Daoy (cell line): ENCODE measurements around the gene DCAF11. TPM values are rescaled to one million over a fixed set of nuclear protein-coding genes. Genes with fewer than 3 reads are reported as not detected.
A peak's percentile ranks its signal among the peaks of the same experiment; 100 is the strongest.

Experiments
- DNase-seq: peaks from one replicate; pipeline ENCODE4 v3.0.0-alpha.2; 2015; ENCODE audit warnings: low read depth
- total RNA-seq: library from RNA; depleted of rRNA; stranded (reverse); fragments of >200 nt; shearing (Covaris generic); gene quantifications from 2 replicates; pipeline ENCODE4 v1.2.3, GENCODE V29; 2014; rRNA removed

DCAF11 gene
- total RNA-seq, 1 experiment from 2014 or later, result 68.9 TPM

DNA sequence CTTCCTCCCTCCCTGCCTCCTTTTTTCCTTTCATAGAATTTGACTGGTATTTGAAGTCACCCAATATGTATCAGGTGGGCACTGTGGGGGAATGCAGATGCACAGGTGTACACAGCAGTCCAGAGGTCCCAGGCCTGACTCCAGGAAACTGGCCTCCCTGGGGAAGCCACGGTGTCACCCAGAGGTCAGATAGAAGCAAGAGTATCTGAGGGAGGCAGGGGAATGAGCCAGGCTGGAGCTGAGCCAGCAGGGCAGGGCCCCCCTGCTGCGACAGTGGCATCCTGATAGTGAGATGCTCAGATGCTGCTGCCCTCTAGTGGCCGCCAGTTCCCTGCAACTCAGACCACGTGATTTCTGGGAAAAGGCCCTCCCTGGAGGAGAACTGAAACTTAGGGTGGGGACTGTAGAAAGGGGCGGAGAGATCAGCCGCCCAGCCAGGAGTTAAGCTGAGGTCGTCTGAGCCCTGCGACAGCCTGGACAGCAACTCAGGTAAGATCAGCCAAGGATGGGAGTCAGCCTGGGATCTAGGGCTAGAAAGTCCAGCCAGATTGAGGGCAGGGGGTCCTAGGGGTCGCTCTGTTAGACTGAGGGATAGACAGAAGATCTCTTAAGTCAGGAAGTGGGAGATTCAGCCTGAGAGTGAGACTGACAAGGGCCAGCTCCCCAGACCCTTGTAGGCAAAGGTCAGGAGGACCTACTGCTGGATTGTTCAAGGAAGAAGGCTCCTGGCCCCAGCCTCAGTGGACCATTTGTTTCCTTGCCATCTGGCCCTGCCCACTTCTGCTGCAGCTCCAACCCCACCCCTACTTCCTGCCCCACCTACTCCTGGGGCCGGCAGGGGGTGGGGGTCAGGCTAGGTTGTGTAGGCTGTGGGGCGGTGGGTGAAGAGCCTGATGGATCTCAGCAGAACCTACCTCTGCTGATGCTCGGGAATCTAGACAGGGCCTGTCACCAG lies 46.5 kb downstream of the DCAF11 start, which contains the start of gene IRF9:
TSS of gene IRF9 (plus strand) at position 416 of the 955 bp plus-strand sequence. CDS start 880 bp downstream, outside the sequence.
- DNase-seq, result peak; percentile 97

DNA sequence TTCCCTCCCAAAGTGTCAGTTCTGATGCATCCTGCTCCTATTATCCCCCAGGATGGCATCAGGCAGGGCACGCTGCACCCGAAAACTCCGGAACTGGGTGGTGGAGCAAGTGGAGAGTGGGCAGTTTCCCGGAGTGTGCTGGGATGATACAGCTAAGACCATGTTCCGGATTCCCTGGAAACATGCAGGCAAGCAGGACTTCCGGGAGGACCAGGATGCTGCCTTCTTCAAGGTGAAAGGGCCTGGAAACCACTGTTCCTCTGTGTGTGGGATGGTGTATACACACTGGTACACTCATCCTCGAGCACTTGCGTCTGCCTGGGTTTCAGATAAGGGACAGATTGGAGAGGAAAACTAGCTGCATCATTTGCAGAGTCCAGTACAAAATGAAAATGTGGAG lies 47.5 kb downstream of the DCAF11 start:
- DNase-seq, result no peak

GRCh38 chr14:24164518-24164991 lies 50.0 kb downstream of the DCAF11 start:
- no peak for DNase-seq

DNA sequence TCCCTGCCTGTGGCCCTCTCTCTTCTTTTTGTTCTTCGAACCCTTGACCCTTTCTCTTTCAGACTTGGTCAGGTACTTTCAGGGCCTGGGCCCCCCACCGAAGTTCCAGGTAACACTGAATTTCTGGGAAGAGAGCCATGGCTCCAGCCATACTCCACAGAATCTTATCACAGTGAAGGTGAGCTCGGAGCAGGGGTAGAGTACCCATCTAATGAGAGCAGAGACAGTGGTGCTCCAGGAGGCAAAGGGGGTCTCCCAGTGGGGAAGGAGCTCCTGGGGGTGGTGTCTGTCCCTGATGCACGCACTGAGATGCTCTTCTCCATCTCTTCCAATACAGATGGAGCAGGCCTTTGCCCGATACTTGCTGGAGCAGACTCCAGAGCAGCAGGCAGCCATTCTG lies 51.2 kb downstream of the DCAF11 start:
- DNase-seq, result no peak

DNA sequence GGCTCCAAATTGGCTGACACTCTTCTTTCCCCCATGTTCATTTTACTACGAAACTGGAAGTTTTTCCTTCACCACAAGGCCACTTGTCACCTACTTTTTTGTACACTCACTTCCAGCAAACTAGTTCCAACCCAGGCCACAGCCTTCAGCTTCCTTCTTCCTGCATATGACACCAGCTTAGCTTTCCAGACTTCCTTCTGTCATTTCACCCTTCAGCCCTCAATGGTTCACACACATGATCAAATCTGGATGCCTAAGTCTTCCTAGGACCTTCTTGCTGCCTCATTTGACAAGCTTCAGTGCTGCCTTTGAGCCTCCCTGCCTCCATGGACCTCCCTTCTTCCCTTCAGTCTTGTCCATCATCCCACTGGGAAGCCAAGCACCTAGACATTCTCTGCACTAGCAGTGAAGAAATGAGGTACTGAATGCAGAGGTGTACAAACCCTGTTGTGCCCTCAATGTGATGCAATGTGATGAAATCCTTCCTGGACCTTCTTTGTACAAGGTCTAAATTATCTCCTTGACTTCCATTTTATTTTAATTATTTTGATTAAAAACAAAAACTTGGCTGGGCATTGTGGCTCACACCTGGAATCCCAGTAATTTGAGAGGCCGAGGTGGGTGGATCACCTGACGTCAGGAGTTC lies 53.0 kb downstream of the DCAF11 start:
- DNase-seq, result no peak

- DNase-seq, result no peak
These were observed 57.1 kb downstream of the DCAF11 start, which contains the start of gene REC8 for GRCh38 chr14:24171422-24172260. Gene REC8, plus strand, starts transcription at chr14:24172080. Its CDS starts 473 bp downstream, at chr14:24172553.

- DNase-seq, result no peak
These were observed 57.8 kb downstream of the DCAF11 start for GRCh38 chr14:24172261-24172860.

GRCh38 chr14:24172871-24173281 lies 58.3 kb downstream of the DCAF11 start:
- no peak for DNase-seq

Other genes with a start within 250 kb of the DCAF11 start
- 32.0 and 52.7 TPM in 2 replicates for gene DHRS4, start 161.0 kb upstream of the DCAF11 start, total RNA-seq
- gene DHRS4L2, start 125.8 kb upstream of the DCAF11 start, total RNA-seq, result 10.7 and 18.7 TPM in 2 replicates
- gene CARMIL3, start 62.8 kb upstream of the DCAF11 start, total RNA-seq, result under 0.01 TPM in 1 of 2 replicates, not detected in the other
- gene CPNE6, start 43.2 kb upstream of the DCAF11 start, total RNA-seq, result not detected in 2 replicates
- gene PCK2, start 20.5 kb upstream of the DCAF11 start, total RNA-seq, result 6.6 and 12.6 TPM in 2 replicates
- 3.1 and 5.9 TPM in 2 replicates for gene NRL, start 172 bp downstream of the DCAF11 start, total RNA-seq
- 2.7 TPM in 1 of 2 replicates, not detected in the other for gene FITM1, start 15.9 kb downstream of the DCAF11 start, total RNA-seq
- 191 and 208 TPM in 2 replicates for gene PSME1, start 21.4 kb downstream of the DCAF11 start, total RNA-seq
- gene EMC9, start 26.8 kb downstream of the DCAF11 start, total RNA-seq, result 25.4 and 46.5 TPM in 2 replicates
- gene PSME2, start 31.8 kb downstream of the DCAF11 start, total RNA-seq, result 241 and 245 TPM in 2 replicates
- gene RNF31, start 32.7 kb downstream of the DCAF11 start, total RNA-seq, result 49.7 and 68.1 TPM in 2 replicates
- gene IRF9, start 46.5 kb downstream of the DCAF11 start, total RNA-seq, result 7.9 and 25.5 TPM in 2 replicates
- gene REC8, start 57.3 kb downstream of the DCAF11 start, total RNA-seq, result not detected in 2 replicates
- gene IPO4, start 74.0 kb downstream of the DCAF11 start, total RNA-seq, result 165 and 275 TPM in 2 replicates
- gene TM9SF1, start 80.7 kb downstream of the DCAF11 start, total RNA-seq, result 91.9 and 98.7 TPM in 2 replicates
- gene TSSK4, start 90.9 kb downstream of the DCAF11 start, total RNA-seq, result not detected in 2 replicates
- gene CHMP4A, start 98.7 kb downstream of the DCAF11 start, total RNA-seq, result 60.1 and 89.8 TPM in 2 replicates
- 12.7 and 18.9 TPM in 2 replicates for gene MDP1, start 101.3 kb downstream of the DCAF11 start, total RNA-seq
- 308 and 348 TPM in 2 replicates for gene NEDD8, start 117.6 kb downstream of the DCAF11 start, total RNA-seq
- gene GMPR2, start 118.2 kb downstream of the DCAF11 start, total RNA-seq, result 83.3 and 112 TPM in 2 replicates
- gene TINF2, start 127.8 kb downstream of the DCAF11 start, total RNA-seq, result 34.6 and 48.3 TPM in 2 replicates
- gene TGM1, start 148.4 kb downstream of the DCAF11 start, total RNA-seq, result 0.69 and 2.6 TPM in 2 replicates
- gene RABGGTA, start 156.8 kb downstream of the DCAF11 start, total RNA-seq, result 21.5 and 22.1 TPM in 2 replicates
- gene DHRS1, start 185.0 kb downstream of the DCAF11 start, total RNA-seq, result 1.7 and 4.9 TPM in 2 replicates
- gene NOP9, start 185.1 kb downstream of the DCAF11 start, total RNA-seq, result 15.8 and 17.1 TPM in 2 replicates
- 0.06 TPM in 1 of 2 replicates, not detected in the other for gene CIDEB, start 193.2 kb downstream of the DCAF11 start, total RNA-seq
- 6.9 and 16.7 TPM in 2 replicates for gene LTB4R2, start 195.4 kb downstream of the DCAF11 start, total RNA-seq
- 2.5 and 6.3 TPM in 2 replicates for gene LTB4R, start 196.7 kb downstream of the DCAF11 start, total RNA-seq
- 0.17 TPM in 1 of 2 replicates, not detected in the other for gene ADCY4, start 220.3 kb downstream of the DCAF11 start, total RNA-seq
- gene RIPK3, start 225.2 kb downstream of the DCAF11 start, total RNA-seq, result not detected in 2 replicates